ENCODE data around the gene ECHS1.

The ECHS1 gene

DNA sequence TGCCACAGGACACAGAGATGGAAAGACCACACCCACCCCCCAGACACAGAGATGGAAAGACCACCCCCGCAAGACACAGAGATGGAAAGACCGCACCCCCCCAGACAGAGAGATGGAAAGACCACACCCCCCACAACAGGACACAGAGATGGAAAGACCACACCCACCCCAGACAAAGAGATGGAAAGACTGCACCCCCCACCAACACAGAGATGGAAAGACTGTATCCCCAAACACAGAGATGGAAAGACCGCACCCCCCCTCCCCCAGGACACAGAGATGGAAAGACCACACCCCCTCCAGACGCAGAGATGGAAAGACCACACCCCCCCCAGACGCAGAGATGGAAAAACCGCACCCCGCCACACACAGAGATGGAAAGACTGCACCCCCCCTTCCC is 56.4 kb downstream of the ECHS1 start:
- no peak for DNase-seq

DNA sequence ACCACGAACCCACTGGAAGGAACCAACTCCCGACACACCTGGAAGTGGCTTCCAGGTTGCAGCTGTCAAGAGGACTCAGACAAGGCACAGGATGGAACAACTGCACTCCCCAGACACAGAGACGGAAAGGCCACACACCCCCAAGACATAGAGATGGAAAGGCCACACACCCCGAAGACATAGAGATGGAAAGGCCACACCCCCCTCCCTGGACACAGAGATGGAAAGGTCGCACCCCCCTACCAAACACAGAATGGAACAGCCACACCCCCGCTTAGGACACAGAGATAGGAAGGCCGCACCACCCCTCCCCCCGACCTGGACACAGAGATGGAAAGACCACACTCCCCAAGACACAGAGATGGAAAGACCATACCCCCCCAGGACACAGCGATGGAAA is 56.9 kb downstream of the ECHS1 start:
- DNase-seq = no peak

DNA sequence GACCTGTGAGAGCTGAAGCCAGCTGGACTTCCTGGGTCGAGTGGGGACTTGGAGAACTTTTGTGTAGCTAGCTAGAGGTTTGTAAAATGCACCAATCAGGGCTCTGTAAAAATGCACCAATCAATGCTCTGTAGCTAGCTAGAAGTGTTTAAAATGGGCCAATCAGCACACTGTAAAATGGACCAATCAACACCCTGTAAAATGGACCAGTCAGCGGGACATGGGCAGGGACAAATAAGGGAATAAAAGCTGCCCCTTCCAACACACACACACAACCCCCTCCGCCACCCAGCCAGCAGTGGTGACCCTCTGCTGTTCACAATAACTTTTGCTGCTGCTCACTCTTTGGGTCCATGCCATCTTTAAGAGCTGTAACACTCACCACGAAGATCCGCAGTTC is 57.3 kb downstream of the ECHS1 start:
- DNase-seq = no peak

DNA sequence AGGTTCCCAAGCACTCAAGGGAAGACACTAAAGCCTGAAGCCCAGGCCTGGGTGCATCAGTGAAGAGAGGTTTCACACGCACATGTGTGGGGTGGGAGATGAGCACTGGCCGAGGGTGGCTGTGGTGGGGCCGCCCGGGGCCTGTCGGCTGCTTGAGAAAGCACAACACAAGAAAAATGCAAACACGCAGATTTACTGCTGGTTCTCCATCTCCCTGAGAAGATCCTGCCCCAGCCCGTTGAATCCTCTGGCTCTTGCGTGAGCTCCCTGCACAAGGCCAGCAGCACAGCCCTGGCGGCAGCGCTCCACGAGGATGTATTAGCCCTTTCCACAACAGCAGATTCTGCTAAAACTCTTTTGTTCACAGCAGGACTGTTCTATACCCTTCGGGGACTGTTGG is 58.2 kb downstream of the ECHS1 start:
- no peak for DNase-seq

DNA sequence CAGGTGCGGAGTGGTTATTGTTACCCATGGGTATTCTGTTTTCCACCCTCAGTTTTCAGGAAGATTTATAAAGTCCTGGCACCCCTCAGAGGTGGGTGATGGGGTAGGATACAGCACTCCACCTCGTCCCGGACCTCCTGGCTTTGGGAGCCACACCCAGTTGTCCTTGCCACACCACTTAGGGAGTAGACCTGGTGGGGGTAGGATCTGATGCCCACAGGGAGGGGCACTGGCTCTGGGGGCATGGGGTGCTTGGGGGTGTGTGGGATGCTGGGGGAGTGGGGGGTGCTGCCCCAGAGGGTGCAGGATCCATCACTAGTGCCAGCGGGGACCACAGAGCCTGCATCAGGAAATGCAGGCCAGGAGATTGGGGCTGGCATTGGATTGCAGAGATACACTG is 60.0 kb downstream of the ECHS1 start:
- no peak for DNase-seq

DNA sequence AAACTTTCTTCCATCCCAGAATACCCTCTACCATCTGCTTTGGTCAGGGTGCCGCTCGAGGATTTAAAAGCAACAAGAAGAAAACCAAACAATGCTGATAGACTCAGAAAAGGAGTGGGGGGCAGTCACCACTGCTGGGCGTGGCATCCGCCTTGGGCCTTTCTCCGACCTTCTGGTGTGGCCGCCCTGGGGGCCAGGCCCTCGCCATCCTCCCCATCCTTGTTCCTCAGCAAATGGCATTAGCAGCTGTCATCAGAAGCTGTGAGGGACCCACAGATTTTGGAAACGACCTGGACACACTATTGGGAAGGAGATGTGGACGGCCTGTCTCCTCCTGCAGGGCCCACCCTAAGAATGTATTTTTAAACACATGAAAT is 60.4 kb downstream of the ECHS1 start:
- DNase-seq = no peak
